ENCODE measurements around the gene NFIB. TPM values are rescaled to one million over a fixed set of nuclear protein-coding genes. Genes with fewer than 3 reads are reported as not detected.

Gene NFIB
- total and polyA plus RNA-seq, 2 of the 8 experiments (the other 6 are each of a cell fraction or from before 2014, with no cell fraction given): 2.6 to 13.1 TPM

- Histone ChIP-seq H3K27me3 (replicated peaks in 1 of 4; ENCODE audit: control insufficient read depth in 3 of 4, extremely low read depth in 1 of 4, insufficient read depth in 3 of 4, low read length in 3 of 4) (no peaks in the 10 kb centered on the region), H2AFZ (ENCODE audit: low read length) (no peak overlapping the region), H4K5ac (ENCODE audit: insufficient read length, low read depth, low read length) (no peak overlapping the region), H2BK12ac (ENCODE audit: low read depth, low read length) (no peak overlapping the region), H2AK5ac (ENCODE audit: low read depth, low read length) (no peak overlapping the region), H3K4me2 (ENCODE audit: insufficient read depth in 1 of 2, low read depth in 2 of 2, low read length in 2 of 2) (no peak overlapping the region), H3K36me3 (ENCODE audit: control insufficient read depth in 2 of 4, insufficient read depth in 4 of 4, low read length in 3 of 4) (no peaks in the 10 kb centered on the region), H3K79me1 (ENCODE audit: low read depth, low read length) (no peaks in the 10 kb centered on the region), H2BK15ac (ENCODE audit: low read length) (no peak overlapping the region), H2BK5ac (ENCODE audit: low read depth, low read length) (no peak overlapping the region), H3K18ac (ENCODE audit: extremely low read depth, low read length) (no peak overlapping the region), H2BK120ac (replicated peaks; ENCODE audit: low read depth, low read length) (no peak overlapping the region), H4K8ac (ENCODE audit: extremely low read depth, insufficient read depth, low read length) (no peak overlapping the region), H3K4me3 (ENCODE audit: extremely low read depth in 1 of 4, insufficient read depth in 2 of 4, low read depth in 3 of 4, low read length in 4 of 4) (no peak overlapping the region), H4K91ac (replicated peaks; ENCODE audit: insufficient read length, low read length) (no peak overlapping the region), H3K9ac (replicated peaks in 1 of 4; ENCODE audit: extremely low read depth in 1 of 4, low read depth in 3 of 4, low read length in 3 of 4) (peak overlapping the region in 1 of 4 experiments; percentile 34; a peak in 1 of 7 replicates), H3K9me3 (ENCODE audit: insufficient read depth in 2 of 2, low read depth in 1 of 2, low read length in 1 of 2) (no peaks in the 10 kb centered on the region), H4K20me1 (replicated peaks in 1 of 2; ENCODE audit: control insufficient read depth in 1 of 2, insufficient read depth in 2 of 2, low read length in 2 of 2) (no peaks in the 10 kb centered on the region), H3K56ac (replicated peaks; ENCODE audit: insufficient read length, low read depth, low read length) (no peak overlapping the region), H3K27ac (ENCODE audit: low read depth, low read length) (no peak overlapping the region), H2BK20ac (ENCODE audit: low read length) (no peak overlapping the region), H3K23me2 (ENCODE audit: low read depth, low read length) (no peaks in the 10 kb centered on the region), H3K4ac (replicated peaks; ENCODE audit: insufficient read length, low read depth, low read length) (no peak overlapping the region), H3K79me2 (ENCODE audit: control insufficient read depth in 1 of 2, insufficient read depth in 2 of 2, low read length in 2 of 2) (no peaks in the 10 kb centered on the region), H3K14ac (ENCODE audit: insufficient read length) (no peak overlapping the region), H3K23ac (ENCODE audit: insufficient read length) (no peak overlapping the region), H3K4me1 (replicated peaks in 1 of 4; ENCODE audit: control insufficient read depth in 3 of 4, insufficient read depth in 4 of 4, low read length in 3 of 4) (peaks cover 0 to 3% (median 1%) of the 10 kb centered on the region in 4 experiments; a peak in 2 of 7 replicates)
- ChIA-PET POLR2A (ENCODE audit: partially characterized antibody) (no interaction called here), CTCF (ENCODE audit: partially characterized antibody) (no interaction called here)
- TF ChIP-seq RFX5 (IDR thresholded peaks at IDR 0.05; ENCODE audit: borderline replicate concordance, low read depth, low read length): no peak
- no peak for TF ChIP-seq CHD2 (IDR thresholded peaks at IDR 0.05; ENCODE audit: low read length)
- no peak for TF ChIP-seq E2F6 (IDR thresholded peaks at IDR 0.05)
- TF ChIP-seq SP4 (IDR thresholded peaks at IDR 0.05; ENCODE audit: low read length): no peak
- no peak for TF ChIP-seq RBBP5 (IDR thresholded peaks at IDR 0.05; ENCODE audit: borderline replicate concordance, low read depth, low read length)
- FAIRE-seq (no peak), DNase-seq (ENCODE audit: low read depth in 1 of 2, low spot score in 2 of 2) (no peak)
- 82% methylated on average over 1 of the region's 1 CpG; no CpG with 5 or more reads in 1 of the 2 experiments for WGBS, 2 experiments (ENCODE audit: extremely low coverage in 1 of 2, insufficient coverage in 1 of 2, insufficient read length in 1 of 2, insufficient replicate concordance in 2 of 2, low coverage in 1 of 2, low lambda C conversion rate in 2 of 2, missing lambda C conversion rate in 1 of 2)
Observed at GRCh38 chr9:14085810-14086209, 228.1 kb downstream of the NFIB start.
